Fibroblast of skin of left quadriceps (primary cell): ENCODE measurements around the gene MCUR1.
"Not testable (repeated sequence)": the region's sequence is repeated elsewhere in the genome, so short reads cannot be mapped to it uniquely, and the experiment has no call there.

Experiments used
- DNase-seq, 2 experiments: peaks; one replicate each; pipeline ENCODE4 v3.0.0-alpha.2; 2013; ENCODE audit warnings: low read depth in 2 of 2

The MCUR1 gene

DNA sequence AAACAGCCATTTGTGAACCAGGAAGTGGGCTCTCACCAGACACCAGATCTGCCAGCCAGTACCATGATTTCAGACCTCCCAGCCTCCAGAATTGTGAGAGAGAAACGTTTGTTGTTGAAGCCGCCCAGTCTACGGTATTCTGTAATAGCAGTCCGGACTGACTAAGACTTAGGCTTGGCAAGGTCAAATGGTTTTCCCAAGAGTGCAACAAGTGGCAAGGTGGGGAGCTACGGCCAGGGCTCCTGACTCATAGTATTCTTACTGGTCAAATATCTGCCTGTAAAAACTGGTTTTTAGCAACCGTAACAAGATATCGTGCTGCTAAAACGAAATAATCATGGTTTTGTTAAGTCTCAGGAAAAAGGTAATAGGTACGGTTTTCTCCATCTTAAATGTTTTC, 37.8 kb downstream of the MCUR1 start:
- no peak for DNase-seq

DNA sequence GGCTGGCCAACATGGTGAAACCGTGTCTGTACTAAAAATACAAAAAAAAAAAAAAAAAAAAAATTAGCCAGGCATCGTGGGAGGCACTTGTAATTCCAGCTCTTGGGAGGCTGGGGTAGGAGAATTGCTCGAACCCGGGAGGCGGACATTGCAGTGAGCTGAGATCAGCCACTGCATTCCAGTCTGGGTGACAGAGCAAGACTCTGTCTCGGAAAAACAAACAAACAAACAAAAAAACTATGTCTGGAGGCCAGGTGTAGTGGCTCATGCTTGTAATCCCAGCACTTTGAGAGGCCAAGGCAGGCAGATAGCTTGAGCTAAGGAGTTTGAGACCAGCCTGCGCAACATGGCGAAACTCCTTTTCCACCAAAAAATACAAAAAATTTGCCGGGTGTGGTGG, 38.9 kb downstream of the MCUR1 start:
- not testable (repeated sequence) for DNase-seq

DNA sequence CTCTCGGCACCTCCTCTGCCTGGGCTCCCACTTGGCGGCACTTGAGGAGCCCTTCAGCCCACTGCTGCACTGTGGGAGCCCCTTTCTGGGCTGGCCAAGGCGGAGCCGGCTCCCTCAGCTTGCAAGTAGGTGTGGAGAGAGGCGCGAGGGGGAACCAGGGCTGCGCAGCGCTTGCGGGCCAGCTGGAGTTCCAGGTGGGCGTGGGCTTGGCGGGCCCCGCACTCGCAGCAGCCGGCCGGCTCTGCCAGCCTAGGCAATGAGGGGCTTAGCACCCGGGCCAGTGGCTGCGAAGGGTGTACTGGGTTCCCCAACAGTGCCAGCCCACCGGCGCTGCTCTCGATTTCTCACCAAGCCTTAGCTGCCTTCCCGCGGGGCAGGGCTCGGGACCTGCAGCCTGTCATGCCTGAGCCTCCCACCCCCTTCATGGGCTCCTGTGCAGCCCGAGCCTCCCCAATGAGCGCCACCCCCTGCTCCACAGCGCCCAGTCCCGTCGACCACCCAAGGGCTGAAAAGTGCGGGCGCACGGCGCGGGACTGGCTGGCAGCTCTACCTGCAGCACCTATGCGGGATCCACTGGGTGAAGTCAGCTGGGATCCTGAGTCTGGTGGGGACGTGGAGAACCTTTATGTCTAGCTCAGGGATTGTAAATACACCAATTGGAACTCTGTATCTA, 41.9 kb downstream of the MCUR1 start:
- DNase-seq: not testable (repeated sequence)

DNA sequence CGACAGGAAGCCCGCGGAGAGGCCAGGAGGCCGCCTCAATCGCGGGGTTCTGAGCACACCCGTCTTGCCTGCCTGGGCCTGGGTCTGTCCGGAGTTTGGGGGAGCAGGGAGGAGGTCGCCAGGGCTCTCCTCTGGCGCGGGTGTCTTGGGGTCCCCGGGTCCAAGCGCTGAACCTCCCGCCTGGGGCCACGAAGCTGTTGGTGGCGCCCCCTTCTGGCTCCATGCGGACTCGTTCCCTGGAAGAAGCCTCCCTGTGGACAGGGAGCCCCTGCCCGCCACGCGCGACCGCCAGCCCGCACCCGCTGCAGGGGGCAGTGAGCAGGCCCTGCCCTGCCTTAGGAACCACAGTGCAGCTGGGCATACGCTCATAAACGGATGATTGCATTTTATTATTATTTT, 44.7 kb downstream of the MCUR1 start:
- DNase-seq: no peak

DNA sequence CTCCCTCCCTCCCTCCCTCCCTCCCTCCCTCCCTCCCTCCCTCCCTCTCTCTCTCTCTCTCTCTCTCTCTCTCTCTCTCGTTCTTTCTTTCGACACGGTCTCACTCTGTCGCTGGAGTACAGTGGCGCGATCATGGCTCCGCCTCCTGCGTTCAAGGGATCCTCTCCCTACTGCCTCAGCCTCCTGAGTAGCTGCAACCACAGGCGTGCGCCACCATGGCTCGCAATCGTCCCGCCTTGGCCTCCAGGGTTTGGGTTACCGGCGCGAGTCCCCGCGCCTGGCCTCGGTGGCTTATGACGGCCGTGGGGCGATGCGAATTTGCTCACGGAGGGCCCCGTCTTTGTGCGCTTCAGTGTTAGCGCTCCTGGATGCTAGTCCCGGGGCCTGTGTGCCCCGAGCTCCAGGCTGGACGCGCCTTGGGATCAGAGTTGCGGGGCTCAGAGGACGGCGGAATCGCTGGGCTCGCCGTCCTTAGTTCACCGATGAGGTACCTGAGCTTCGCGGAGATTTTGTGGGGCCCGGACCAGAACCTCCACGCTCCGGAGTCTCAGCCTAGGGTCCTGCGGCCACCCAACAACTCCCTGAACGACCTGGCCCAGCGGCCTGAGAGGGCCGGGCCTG, 45.2 kb downstream of the MCUR1 start:
- no peak for DNase-seq

DNA sequence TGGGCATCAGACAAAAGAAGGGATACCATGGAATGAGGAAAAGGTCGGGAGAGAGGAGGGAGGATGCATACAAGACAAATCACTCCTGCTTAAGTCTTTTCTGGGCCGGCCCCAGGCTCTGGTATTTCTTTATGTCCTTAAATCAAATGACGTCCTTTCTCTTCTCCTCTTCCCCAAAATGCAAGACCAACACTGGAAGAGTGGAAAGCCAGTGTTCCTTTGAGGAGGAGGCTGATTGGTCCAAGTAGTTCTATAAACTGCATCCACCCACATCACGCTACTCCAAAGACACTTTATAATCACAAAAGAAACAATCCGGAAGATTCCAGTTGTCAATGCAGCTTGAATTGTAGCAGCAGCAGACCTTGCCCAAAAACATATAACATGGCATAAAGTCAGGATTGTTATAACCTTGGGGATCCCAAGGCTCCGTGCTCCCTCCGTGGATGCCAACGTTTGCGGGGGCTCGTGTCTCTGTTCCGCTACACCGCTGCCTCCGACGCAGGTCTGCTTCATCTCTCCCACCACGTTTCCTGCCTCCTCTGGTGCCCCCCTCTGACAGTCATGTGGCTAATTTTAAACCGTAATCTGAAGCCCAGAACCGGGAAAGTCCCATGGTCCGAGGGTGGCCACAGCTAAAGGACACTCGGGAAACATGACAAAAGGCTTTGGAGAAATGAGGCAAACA, 47.1 kb downstream of the MCUR1 start:
- no peak for DNase-seq

DNA sequence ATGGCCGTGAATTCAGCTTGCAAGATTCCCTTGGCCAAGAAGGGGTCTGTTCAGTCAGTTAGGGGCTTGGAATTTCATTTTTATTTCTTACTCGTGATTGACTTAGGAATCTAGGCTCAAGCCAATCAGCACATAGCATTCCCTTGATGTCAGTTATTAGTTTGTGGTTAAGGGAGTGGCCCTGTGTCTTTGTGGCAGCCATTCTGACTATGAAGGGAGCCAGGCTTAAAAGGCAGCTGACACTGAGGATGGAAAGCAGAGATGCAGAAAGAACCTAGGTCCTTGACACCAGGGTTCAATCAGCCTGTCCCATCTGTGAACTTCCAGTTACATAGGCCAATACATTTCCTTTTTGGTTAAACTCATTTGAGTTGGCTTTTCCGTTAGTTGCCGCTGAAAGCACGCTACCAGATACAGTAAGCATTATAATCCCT, 48.1 kb downstream of the MCUR1 start:
- DNase-seq: peak in 1 of 2 experiments; percentile 51

DNA sequence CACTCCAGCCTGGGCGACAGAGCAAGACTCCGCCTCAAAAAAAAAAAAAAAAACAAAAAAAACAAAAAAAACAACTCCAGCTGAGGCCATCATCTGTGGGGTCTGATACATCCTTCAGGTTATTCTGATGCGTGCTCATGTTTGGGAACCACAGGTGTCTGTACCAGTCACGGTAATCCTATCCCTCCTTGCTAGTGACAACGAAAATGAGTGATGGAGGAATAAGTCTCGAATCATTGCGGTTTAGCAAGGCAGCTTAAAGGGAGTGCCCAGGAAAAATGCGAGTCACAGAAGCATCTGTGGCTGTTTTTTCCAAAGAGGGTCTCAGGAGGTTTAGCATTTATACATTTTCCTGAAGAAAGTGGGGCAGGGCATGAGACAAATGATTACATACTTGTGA, 48.8 kb downstream of the MCUR1 start:
- no peak for DNase-seq

DNA sequence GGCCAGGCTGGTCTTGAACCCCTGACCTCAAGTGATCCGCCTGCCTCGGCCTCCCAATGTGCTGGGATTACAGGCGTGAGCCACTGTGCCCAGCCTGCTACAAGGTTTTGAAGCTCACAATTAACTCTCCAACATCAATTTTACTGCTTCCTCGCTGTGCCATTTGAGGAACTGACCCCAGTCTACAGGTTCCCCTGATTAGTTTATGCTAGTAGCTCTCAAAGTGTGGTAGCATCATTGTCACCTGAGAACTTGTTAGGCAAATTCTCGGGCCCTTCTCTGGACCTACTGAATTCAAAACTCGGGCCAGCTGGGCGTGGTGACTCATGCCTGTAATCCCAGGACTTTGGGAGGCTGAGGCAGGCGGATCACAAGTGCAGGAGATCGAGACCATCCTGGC, 49.4 kb downstream of the MCUR1 start:
- DNase-seq: no peak

DNA sequence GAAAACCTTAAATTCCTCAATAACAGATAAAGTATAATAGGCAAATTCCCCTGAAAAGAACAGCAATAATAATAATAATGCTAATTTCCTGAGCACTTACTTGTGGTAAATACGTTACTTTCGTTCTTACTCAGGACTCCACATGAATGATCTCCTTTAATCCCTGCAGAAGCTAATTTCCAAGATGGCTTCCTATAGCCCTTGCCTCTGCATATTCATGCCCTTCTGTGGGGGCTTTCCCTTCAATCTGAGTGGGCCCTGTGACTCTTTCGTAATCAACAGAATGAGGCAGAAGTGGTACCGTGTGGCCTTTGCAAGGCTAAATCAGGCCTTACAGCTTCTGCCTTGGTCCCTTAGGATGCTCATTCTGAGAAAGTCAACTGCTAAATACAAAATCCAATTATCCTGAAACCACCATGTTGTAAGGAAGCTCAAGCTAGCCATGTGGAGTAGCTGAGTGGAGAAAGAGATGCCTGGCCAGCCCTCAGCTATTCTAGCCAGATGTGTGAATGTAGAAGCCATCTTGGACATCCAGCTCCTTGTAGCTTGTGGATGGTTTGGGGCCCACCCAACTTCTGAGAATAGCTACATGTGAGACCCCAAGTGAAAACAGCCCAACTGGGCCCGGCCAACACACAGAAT, 50.5 kb downstream of the MCUR1 start:
- DNase-seq: no peak

DNA sequence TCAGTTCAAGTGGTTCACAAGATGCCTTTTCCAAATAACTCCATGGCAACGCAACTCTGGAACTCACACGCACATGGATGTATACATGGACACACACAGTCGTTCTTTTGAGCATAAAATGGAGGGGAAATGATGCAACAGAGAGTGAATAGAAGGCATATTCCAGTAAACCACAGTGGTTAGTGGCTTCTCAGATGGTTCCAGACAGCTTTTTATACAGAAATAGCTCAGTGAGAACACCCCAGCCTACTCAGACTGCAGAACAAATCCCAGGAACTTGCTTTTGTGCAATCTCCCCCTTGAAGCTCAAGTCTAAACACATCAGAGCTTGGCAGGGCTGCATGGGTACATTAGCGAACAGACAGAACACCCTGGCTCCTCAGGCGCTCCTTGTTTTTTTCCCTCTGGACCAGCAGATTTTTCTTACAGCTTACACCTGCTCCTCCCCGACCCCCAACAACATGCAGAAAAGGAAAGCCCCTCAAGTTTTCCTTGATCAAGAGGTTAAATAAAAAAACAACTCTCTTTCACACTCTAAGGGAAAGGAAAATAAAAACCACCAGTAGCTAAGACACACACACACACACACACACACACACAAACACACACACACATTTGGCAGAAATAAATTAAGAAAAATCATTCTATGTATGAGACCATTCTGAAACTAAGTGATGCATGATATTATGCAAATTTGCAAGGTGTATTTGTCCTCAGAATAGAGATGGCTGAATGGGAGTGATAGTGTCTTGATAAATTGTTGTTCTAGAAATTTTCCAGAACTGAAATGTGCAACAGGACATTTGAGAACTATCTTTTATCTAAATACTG, 51.5 kb downstream of the MCUR1 start:
- DNase-seq: peak; percentile 95 to 96

DNA sequence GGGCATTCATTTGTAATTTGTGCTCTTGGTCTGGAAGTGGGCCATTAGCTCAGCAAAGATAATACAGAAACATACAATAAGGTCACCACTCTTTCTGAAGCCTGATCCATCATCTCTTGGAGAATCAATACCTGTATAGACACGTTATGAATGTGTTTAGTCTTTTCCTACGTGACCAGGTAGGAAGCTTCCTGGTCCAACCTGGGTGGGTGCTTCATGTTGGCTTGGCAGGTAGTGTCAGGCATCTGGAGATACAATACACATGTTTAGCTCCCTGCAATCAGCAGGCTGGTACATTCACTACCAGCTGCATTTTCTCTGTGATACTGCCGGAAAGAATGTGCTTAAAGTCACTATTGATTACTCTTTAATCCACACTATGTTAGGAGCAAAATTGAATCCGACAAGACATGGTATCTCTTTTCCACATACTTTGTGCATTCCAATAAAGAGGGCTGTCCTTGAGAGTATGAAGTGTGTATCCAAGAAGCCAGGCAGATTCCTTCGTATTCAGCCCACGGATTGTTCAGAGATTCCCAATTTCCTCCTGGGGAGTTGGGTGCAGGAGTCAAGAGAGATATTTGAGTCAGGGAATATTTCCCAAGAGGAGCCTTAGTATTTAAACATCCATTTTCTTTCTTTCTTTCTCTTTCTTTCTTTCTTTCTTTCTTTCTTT, 52.9 kb downstream of the MCUR1 start:
- DNase-seq: peak in 1 of 2 experiments; percentile 34

DNA sequence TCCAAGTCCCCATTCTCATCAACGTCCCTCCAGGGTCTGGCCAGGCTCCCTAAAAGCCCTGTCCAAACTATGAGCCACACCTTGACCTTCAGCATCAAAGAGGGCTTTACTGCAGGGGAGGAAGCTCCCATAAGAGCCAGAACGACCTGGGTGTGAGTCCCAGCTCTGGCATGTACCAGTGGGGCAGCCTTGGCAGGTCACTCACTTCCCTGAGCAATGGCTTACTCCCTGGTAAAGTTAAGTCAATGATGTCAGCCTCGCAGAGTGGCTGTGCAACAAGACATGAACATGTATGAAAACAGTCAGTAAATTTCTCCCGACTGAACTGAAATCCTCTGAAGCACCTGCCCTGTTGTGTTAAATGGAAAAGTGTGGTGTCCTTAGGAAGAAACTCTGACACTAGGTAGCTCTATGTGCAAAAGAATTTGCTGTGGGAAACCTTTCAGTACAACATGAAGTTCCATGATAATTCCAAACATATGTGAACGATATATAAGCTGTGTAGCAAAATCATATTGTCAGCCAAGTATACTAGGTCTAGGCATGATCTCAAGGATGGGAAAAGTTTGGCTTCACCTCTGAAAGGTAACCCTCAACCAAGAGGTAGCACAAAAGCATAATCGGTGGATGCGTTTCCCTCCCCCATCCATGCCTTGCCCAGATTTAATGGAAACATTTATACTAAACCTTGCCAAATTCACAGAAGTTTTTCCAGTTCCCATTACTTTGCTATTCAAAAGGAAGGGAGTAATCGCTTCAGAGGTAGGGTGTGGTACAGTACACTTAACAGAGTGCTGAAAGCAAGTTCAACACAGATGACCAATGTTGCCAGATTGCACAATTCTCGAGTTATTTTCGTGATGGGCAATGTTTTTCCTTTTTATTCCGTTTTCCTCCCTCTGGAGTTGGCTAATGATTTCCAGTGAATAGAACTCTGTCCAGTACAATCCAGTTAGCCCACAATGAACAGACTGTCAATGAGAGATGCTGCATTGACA, 53.8 kb downstream of the MCUR1 start:
- peak in 1 of 2 experiments; percentile 53 for DNase-seq

DNA sequence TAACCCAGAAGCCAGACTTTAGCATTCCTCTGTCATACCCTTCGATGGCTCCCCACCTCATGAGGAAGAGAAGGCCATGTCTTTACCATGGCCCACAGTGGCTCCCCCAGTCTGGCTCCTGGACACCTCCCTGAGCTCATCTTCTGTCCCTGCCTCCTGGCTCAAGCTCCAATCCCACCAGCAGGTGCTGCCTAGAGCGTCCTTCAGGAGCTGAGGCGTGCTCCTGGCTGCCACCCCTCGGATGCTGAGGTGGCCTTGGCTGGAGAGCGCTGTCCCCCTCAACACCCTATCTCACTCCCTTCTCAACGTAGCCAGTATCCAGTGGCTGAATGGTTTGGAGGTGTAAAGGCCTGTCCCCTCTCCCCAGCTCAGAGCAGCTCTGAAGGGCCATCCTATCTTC, 55.3 kb downstream of the MCUR1 start:
- no peak for DNase-seq

DNA sequence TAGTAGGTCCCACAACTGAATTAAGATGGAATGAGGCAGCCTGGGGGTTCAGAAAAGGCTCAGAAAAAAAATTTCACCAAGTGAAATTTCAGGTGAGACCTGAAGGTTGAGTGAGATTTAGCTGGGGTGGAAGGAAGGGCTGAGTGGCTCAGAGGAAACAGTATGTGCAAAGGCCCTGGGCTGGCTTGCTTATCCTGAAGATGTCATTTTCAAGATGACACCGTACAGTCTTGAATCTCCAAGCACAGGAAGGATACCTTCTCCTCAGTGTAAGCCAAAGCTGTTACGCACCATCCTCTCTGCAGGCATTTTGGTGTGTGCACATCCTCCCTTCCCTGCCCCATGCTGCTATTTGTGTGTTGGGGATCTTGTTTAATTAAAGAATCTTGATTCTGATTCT, 59.7 kb downstream of the MCUR1 start:
- no peak for DNase-seq

DNA sequence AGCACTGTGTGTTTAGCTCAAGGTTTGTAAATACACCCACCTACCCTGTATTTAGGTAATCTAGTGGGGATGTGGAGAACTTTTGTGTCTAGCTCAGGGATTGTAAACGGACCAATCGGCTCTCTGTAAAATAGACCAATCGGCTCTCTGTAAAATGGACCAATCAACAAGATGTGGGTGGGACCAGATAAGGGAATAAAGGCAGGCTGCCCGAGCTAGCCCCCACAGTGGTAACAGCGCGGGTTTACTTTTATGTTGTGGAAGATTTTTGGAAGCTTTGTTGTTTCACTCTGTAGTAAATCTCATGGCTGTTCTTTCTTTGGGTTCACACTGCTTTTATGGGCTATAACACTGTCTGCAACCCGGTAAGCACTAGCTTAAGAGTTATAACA, 70.6 kb downstream of the MCUR1 start:
- no peak for DNase-seq

DNA sequence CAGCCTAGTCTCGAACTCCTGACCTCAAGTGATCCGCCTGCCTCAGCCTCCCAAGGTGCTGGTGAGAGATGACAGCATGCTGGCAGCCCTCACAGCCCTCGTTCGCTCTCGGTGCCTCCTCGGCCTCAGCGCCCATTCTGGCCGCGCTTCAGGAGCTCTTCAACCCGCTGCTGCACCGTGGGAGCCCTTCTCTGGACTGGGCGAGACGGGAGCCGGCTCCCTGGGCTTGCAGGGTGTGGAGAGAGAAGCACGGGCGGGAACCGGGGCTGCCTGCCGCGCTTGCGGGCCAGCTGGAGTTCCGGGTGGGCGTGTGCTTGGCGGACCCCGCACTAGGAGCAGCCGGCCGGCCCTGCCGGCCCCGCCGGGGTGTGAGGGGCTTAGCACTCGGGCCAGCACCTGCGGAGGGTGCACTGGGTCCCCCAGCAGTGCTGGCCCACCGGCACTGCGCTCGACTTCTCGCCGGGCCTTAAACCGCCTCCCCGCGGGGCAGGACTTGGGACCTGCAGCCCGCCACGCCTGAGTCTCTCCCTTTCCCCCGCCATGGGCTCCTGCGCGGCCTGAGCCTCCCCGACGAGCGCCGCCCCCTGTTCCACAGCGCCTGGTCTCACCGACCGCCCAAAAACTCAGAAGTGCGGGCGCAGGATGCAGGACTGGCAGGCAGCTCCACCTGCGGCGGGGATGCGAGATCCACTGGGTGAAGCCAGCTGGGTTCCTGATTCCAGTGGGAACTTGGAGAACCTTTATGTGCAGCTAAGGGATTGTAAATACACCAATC, 71.2 kb downstream of the MCUR1 start:
- no peak for DNase-seq

DNA sequence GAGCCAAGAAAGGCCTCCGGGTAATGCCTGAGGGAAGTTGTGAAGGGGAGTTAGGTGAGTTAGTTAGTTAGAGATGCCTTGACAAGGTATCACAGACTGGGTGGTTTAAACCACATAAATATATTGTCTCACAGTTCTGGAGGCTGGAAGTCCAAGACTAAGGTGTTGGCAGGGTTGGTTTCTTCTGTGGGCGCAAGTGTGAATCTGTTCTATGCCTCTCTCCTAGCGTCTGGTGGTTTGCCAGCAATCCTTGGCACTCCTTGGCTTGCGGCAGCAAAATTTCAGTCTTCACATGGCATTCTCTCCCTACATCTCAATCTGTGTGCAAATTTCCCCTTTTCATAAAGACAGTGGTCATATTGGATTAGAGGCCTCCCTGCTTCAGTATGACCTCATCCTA, 73.0 kb downstream of the MCUR1 start:
- DNase-seq: no peak
